Right cardiac atrium (tissue), 5 donors: ENCODE measurements around the gene CDC20. TPM values are rescaled to one million over a fixed set of nuclear protein-coding genes. Genes with fewer than 3 reads are reported as not detected.

ENCODE experiments used
- ATAC-seq, 2 donors: fragments of 200-7000 bp; cut with Tn5 transposase; one replicate each; pipeline versions ENCODE4 v1.8.0 to v1.9.1; 2020; ENCODE audit warnings: moderate library complexity in 2 of 2, mild to moderate bottlenecking in 1 of 2
- DNase-seq, 3 donors: peaks; one replicate each; pipeline ENCODE4 v3.0.0-alpha.2; 2020
- H3K27ac ChIP-seq: one replicate; pipeline ENCODE4 v1.5.1; 2013; ENCODE audit warnings: mild to moderate bottlenecking, low read length, control low read depth, moderate library complexity
- H3K27me3 ChIP-seq: one replicate; pipeline ENCODE4 v1.6.1; 2013; ENCODE audit not compliant: control insufficient read depth, insufficient read depth
- H3K4me1 ChIP-seq: one replicate; pipeline ENCODE4 v1.6.1; 2013; ENCODE audit warnings: low read length; ENCODE audit not compliant: control insufficient read depth, insufficient read depth
- H3K4me3 ChIP-seq: one replicate; pipeline ENCODE4 v1.5.1; 2013; ENCODE audit warnings: low read length, control low read depth
- H3K9me3 ChIP-seq: one replicate; pipeline ENCODE4 v1.6.1; 2013; ENCODE audit warnings: low read length; ENCODE audit not compliant: control insufficient read depth
- WGBS: extraction: QIAGEN DNeasy Blood & Tissue Kit; methylation state at CpG from one replicate; pipeline ENCODE4 v1.1.7; 2013; 5-methylcytosine and 5-hydroxymethylcytosine counted together
- intact Hi-C, 4 donors: fragments of 100-400 bp; cut with DNase I; formaldehyde crosslinking; loops; one replicate each; pipeline versions ENCODE4 v1.11.0 to v1.14.0; 2022 to 2023
- microRNA-seq, 2 donors: library from miRNA; unstranded; fragments of <30 nt; microRNA quantifications; one replicate each; pipeline ENCODE4 v1.2.0, GENCODE V29; 2020 to 2021
- polyA plus RNA-seq: library from polyadenylated mRNA; stranded (reverse); fragments of 200-250 nt; gene quantifications from one replicate; pipeline ENCODE4 v1.2.3, GENCODE V29; 2013
- total RNA-seq, 4 donors: library from RNA; stranded (reverse); fragmentation: NEBNext Ultra II Directional; extraction: Animal tissue kit (Norgen Biotek cat#: 25700); gene quantifications; one replicate each; pipeline ENCODE4 v1.2.1, GENCODE V29; 2021
- donor health status: healthy with polysubstance abuse.
- donor health status: DM: no; HTN: yes; CAD: no.
- donor health status: DM: no; HTN: no; CAD: no.
- donor health status: DM: no; HTN: yes; CAD: no; lungs with severe emphysema.
- donor health status: DM: yes; HTN: yes; CAD: no.

Gene CDC20
- total and polyA plus RNA-seq, 5 donors: 0.54 to 3.5 (median 1.3) TPM

- 98% methylated on average over 6 of the region's 6 CpGs for WGBS
- H3K9me3 ChIP-seq: no peaks in the 10 kb centered on the region
- peaks cover 5% of the 10 kb centered on the region for H3K4me1 ChIP-seq
- H3K4me3 ChIP-seq: no peak overlapping the region
- DNase-seq (no peak), ATAC-seq (no peak)
- intact Hi-C loops: no loop called here
- no peak overlapping the region for H3K27ac ChIP-seq
- H3K27me3 ChIP-seq: no peaks in the 10 kb centered on the region
These were observed 45.6 kb downstream of the CDC20 start for GRCh38 chr1:43404353-43404752.

GRCh38 chr1:43405219-43405875 is 46.6 kb downstream of the CDC20 start:
- H3K4me1 ChIP-seq: peaks cover 5% of the 10 kb centered on the region
- H3K27ac ChIP-seq: no peak overlapping the region
- H3K27me3 ChIP-seq: no peaks in the 10 kb centered on the region
- intact Hi-C loops: no loop called here
- H3K9me3 ChIP-seq: no peaks in the 10 kb centered on the region
- no peak overlapping the region for H3K4me3 ChIP-seq
- WGBS: 56% methylated on average over 6 of the region's 6 CpGs
- DNase-seq (no peak), ATAC-seq (peak; percentile 59 to 63)

DNA sequence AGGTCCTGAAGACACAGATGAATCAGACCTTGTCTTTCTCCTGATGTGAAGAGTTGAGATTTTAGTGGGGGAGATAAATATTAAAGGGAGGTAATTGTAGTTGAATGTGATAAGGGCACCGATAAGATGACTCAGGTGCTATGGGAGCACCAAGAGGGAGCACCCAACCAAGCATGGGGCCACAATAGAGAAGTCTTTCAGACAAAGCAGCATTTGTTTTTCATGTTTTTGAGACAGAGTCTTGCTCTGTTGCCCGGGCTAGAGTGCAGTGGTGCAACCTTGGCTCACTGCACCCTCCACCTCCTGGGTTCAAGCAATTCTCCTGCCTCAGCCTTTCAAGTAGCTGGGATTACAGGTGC is 47.1 kb downstream of the CDC20 start:
- Histone ChIP-seq H3K4me1 (peaks cover 5% of the 10 kb centered on the region), H3K27me3 (no peaks in the 10 kb centered on the region), H3K9me3 (no peaks in the 10 kb centered on the region), H3K4me3 (no peak overlapping the region), H3K27ac (no peak overlapping the region)
- intact Hi-C loops: no loop called here
- no peak for ATAC-seq
- WGBS: 83% methylated on average over 2 of the region's 2 CpGs
- no peak for DNase-seq

- Histone ChIP-seq H3K27me3 (no peaks in the 10 kb centered on the region), H3K4me1 (no peaks in the 10 kb centered on the region), H3K9me3 (no peaks in the 10 kb centered on the region), H3K27ac (no peak overlapping the region), H3K4me3 (no peak overlapping the region)
- DNase-seq (no peak), ATAC-seq (no peak)
- WGBS: 92% methylated on average over 3 of the region's 3 CpGs
- intact Hi-C loops: loop anchor here in 3 of 4 donors (5.0 to 10.0 kb wide), 3 partner anchors 173 to 186 kb away; no protein-coding TSS in a partner anchor
These were observed 51.8 kb downstream of the CDC20 start for GRCh38 chr1:43410571-43410970.

Small RNAs within 50 kb of the gene (microRNA-seq; reads per million reads assigned to microRNA genes)
- 0.84 to 1.1 reads per million in 2 donors for gene MIR6734

Other genes with a start within 250 kb of the CDC20 start
- gene EBNA1BP2, start 186.7 kb upstream of the CDC20 start, total RNA-seq: 10 to 100 TPM; 23.6 to 32.4 (median 28.2) TPM
- gene EBNA1BP2, start 186.7 kb upstream of the CDC20 start, polyA plus RNA-seq: 38.8 TPM
- under 1 TPM in 3 of 4 donors, not detected in 1; 0.06 to 0.25 (median 0.14) TPM for gene CFAP57, start 186.7 kb upstream of the CDC20 start, total RNA-seq
- gene CFAP57, start 186.7 kb upstream of the CDC20 start, polyA plus RNA-seq: 0.09 TPM
- gene TMEM125, start 89.0 kb upstream of the CDC20 start, total RNA-seq: 1 to 10 TPM in 3 of 4 donors, under 1 TPM in 1; 0.68 to 1.6 (median 1.3) TPM
- gene TMEM125, start 89.0 kb upstream of the CDC20 start, polyA plus RNA-seq: 0.70 TPM
- not detected for gene C1orf210, start 73.4 kb upstream of the CDC20 start, total RNA-seq
- 0.07 TPM for gene C1orf210, start 73.4 kb upstream of the CDC20 start, polyA plus RNA-seq
- gene TIE1, start 58.0 kb upstream of the CDC20 start, total RNA-seq: 10 to 100 TPM; 21.7 to 49.4 (median 44.4) TPM
- 30.4 TPM for gene TIE1, start 58.0 kb upstream of the CDC20 start, polyA plus RNA-seq
- gene MPL, start 21.2 kb upstream of the CDC20 start, total RNA-seq: 1 to 10 TPM in 2 of 4 donors, under 1 TPM in 2; 0.79 to 1.4 (median 1.1) TPM
- gene MPL, start 21.2 kb upstream of the CDC20 start, polyA plus RNA-seq: 0.18 TPM
- 10 to 100 TPM; 33.1 to 47.1 (median 35.6) TPM for gene ELOVL1, start 9.0 kb downstream of the CDC20 start, total RNA-seq
- 40.5 TPM for gene ELOVL1, start 9.0 kb downstream of the CDC20 start, polyA plus RNA-seq
- 10 to 100 TPM; 16.8 to 22.1 (median 18.9) TPM for gene MED8, start 30.8 kb downstream of the CDC20 start, total RNA-seq
- gene MED8, start 30.8 kb downstream of the CDC20 start, polyA plus RNA-seq: 16.0 TPM
- gene SZT2, start 30.9 kb downstream of the CDC20 start, total RNA-seq: 10 to 100 TPM; 31.2 to 36.4 (median 33.4) TPM
- 20.8 TPM for gene SZT2, start 30.9 kb downstream of the CDC20 start, polyA plus RNA-seq
- gene HYI, start 95.0 kb downstream of the CDC20 start, total RNA-seq: 10 to 100 TPM; 26.9 to 33.1 (median 31.6) TPM
- gene HYI, start 95.0 kb downstream of the CDC20 start, polyA plus RNA-seq: 31.1 TPM
- 10 to 100 TPM; 11.1 to 19.7 (median 12.7) TPM for gene PTPRF, start 171.9 kb downstream of the CDC20 start, total RNA-seq
- gene PTPRF, start 171.9 kb downstream of the CDC20 start, polyA plus RNA-seq: 5.1 TPM